Spleen (tissue), 11 donors: ENCODE measurements around the gene TTN. TPM values are rescaled to one million over a fixed set of nuclear protein-coding genes. Genes with fewer than 3 reads are reported as not detected.

ENCODE experiments used
- DNase-seq: peaks from one replicate; pipeline ENCODE4 v3.0.0-alpha.2; 2020
- H3K27ac ChIP-seq, 8 donors: fragments of 200-600 bp; sonication (generic) in 7 of 8; 1 replicate in 4 of 8; 2 replicates in 4 of 8; pipeline versions ENCODE4 v1.5.0 to v1.8.0; 2016 to 2021; ENCODE audit warnings: inconsistent platforms in 4 of 8, mild to moderate bottlenecking in 4 of 8, moderate library complexity in 1 of 8
- H3K27me3 ChIP-seq, 7 donors: fragments of 200-600 bp; sonication (generic) in 6 of 7; replicated peaks in 1 of 7; 1 replicate in 4 of 7; 2 replicates in 3 of 7; pipeline versions ENCODE4 v1.5.0 to v1.8.0; 2016 to 2021; ENCODE audit warnings: inconsistent platforms in 3 of 7, mild to moderate bottlenecking in 1 of 7
- H3K36me3 ChIP-seq, 6 donors: fragments of 200-600 bp; sonication (generic) in 5 of 6; 1 replicate in 4 of 6; 2 replicates in 2 of 6; pipeline versions ENCODE4 v1.5.0 to v1.8.0; 2016 to 2021; ENCODE audit warnings: inconsistent platforms in 2 of 6
- H3K4me1 ChIP-seq, 6 donors: fragments of 200-600 bp; sonication (generic) in 5 of 6; 1 replicate in 3 of 6; 2 replicates in 3 of 6; pipeline versions ENCODE4 v1.5.0 to v1.8.0; 2016 to 2021; ENCODE audit warnings: inconsistent platforms in 3 of 6
- H3K4me3 ChIP-seq, 8 donors: fragments of 200-600 bp; sonication (generic) in 7 of 8; 1 replicate in 4 of 8; 2 replicates in 4 of 8; pipeline versions ENCODE4 v1.5.0 to v1.8.0; 2016 to 2021; ENCODE audit warnings: inconsistent platforms in 4 of 8, mild to moderate bottlenecking in 4 of 8, moderate library complexity in 2 of 8
- H3K9me3 ChIP-seq, 8 donors: fragments of 200-600 bp; sonication (generic) in 7 of 8; 1 replicate in 4 of 8; 2 replicates in 4 of 8; pipeline versions ENCODE4 v1.5.0 to v1.8.0; 2016 to 2021; ENCODE audit warnings: inconsistent platforms in 4 of 8
- CTCF ChIP-seq, 11 experiments: fragments of 200-600 bp in 7 of 11; fragments of 450-650 bp in 4 of 11; sonication (generic) in 4 of 11; IDR thresholded peaks in 8 of 11; conservative IDR thresholded peaks in 3 of 11; 1 replicate in 7 of 11; 2 replicates in 4 of 11; pipeline versions ENCODE4 v1.4.0 to v1.8.0; 2016 to 2021; ENCODE audit warnings: antibody characterized with exemption in 11 of 11, inconsistent platforms in 4 of 11, mild to moderate bottlenecking in 1 of 11
- POLR2A ChIP-seq, 3 donors: fragments of 450-650 bp; IDR thresholded peaks; one replicate each; pipeline ENCODE4 v1.5.1; 2017; ENCODE audit warnings: antibody characterized with exemption in 3 of 3, mild to moderate bottlenecking in 1 of 3
- POLR2AphosphoS5 ChIP-seq, 3 donors: sonication (generic); formaldehyde crosslinking; IDR thresholded peaks; one replicate each; pipeline ENCODE4 v1.5.1; 2017; ENCODE audit warnings: antibody characterized with exemption in 3 of 3
- WGBS, 5 donors: extraction: QIAGEN DNeasy Blood & Tissue Kit in 3 of 5; methylation state at CpG; one replicate each; pipeline versions ENCODE4 v1.1.5 to v1.1.7; 2013 to 2018; 5-methylcytosine and 5-hydroxymethylcytosine counted together
- intact Hi-C: fragments of 100-400 bp; cut with DNase I; formaldehyde crosslinking; loops from one replicate; pipeline ENCODE4 v1.15.0; 2023; ENCODE audit warnings: low total_unique reads
- polyA plus RNA-seq, 3 donors: library from polyadenylated mRNA; stranded (reverse); fragments of 200-250 nt; gene quantifications; one replicate each; pipeline ENCODE4 v1.2.1, GENCODE V29; 2013
- total RNA-seq, 7 donors: library from RNA; depleted of rRNA in 3 of 7; stranded (reverse); fragments of >200 nt in 3 of 7; fragmentation: NEBNext Ultra II Directional in 4 of 7; extraction: Animal tissue kit (Norgen Biotek cat#: 25700) in 4 of 7; gene quantifications; one replicate each; pipeline versions ENCODE4 v1.1.0 to v1.2.1, GENCODE V29; 2016 to 2021
- donor health status: healthy with polysubstance abuse.
- donor health status: DM: no; HTN: no; CAD: no; lungs with moderate emphysema.
- donor health status: DM: no; HTN: no; CAD: no.
- donor health status: Bipolar disorder and iron deficiency.
- donor health status: healthy.
- donor health status: DM: no; HTN: no; CAD: no.
- donor health status: DM: yes; HTN: yes; CAD: no.

TTN gene
- total and polyA plus RNA-seq, 10 donors, result 0.23 to 28.5 (median 19.6) TPM

GRCh38 chr2:178707476-178707875 lies 99.7 kb downstream of the TTN start:
- no peaks in the 10 kb centered on the region for H3K9me3 ChIP-seq
- no peak for DNase-seq
- peaks cover 0 to 12% (median 3%) of the 10 kb centered on the region in 6 donors for H3K36me3 ChIP-seq
- H3K27me3 ChIP-seq, result no peaks in the 10 kb centered on the region
- intact Hi-C loops, result no loop called here
- H3K4me3 ChIP-seq, result no peak overlapping the region
- 85 to 91% (median 90%) methylated on average over 2 of the region's 2 CpGs for WGBS, 5 donors
- H3K27ac ChIP-seq, result no peak overlapping the region
- TF ChIP-seq POLR2A (IDR thresholded peaks at IDR 0.05) (no peak), POLR2AphosphoS5 (IDR thresholded peaks at IDR 0.05) (no peak)
- H3K4me1 ChIP-seq, result no peaks in the 10 kb centered on the region

GRCh38 chr2:178704876-178705275 lies 102.3 kb downstream of the TTN start:
- no peak for DNase-seq
- 81 to 89% (median 83%) methylated on average over 5 of the region's 5 CpGs for WGBS, 5 donors
- no peak overlapping the region for H3K27ac ChIP-seq
- H3K4me3 ChIP-seq, result no peak overlapping the region
- H3K4me1 ChIP-seq, result no peaks in the 10 kb centered on the region
- H3K27me3 ChIP-seq, result no peaks in the 10 kb centered on the region
- no peak for TF ChIP-seq CTCF (IDR thresholded peaks at IDR 0.05 in 8 of 11, conservative IDR thresholded peaks at IDR 0.05 in 3 of 11)
- no peak for TF ChIP-seq POLR2AphosphoS5 (IDR thresholded peaks at IDR 0.05)
- TF ChIP-seq POLR2A (IDR thresholded peaks at IDR 0.05), result no peak
- peaks cover 0 to 12% (median 0%) of the 10 kb centered on the region in 6 donors for H3K36me3 ChIP-seq
- no peaks in the 10 kb centered on the region for H3K9me3 ChIP-seq
- intact Hi-C loops, result no loop called here

GRCh38 chr2:178702361-178702760 lies 104.9 kb downstream of the TTN start:
- no peak for TF ChIP-seq POLR2A (IDR thresholded peaks at IDR 0.05)
- TF ChIP-seq POLR2AphosphoS5 (IDR thresholded peaks at IDR 0.05), result no peak
- no peak for TF ChIP-seq CTCF (IDR thresholded peaks at IDR 0.05 in 8 of 11, conservative IDR thresholded peaks at IDR 0.05 in 3 of 11)
- Histone ChIP-seq H3K27ac (no peak overlapping the region), H3K4me1 (no peaks in the 10 kb centered on the region), H3K4me3 (no peak overlapping the region), H3K27me3 (no peaks in the 10 kb centered on the region), H3K9me3 (no peaks in the 10 kb centered on the region), H3K36me3 (peaks cover 0 to 12% (median 0%) of the 10 kb centered on the region in 6 donors)
- WGBS, 5 donors, result 89 to 95% (median 92%) methylated on average over 6 of the region's 6 CpGs
- intact Hi-C loops, result no loop called here
- DNase-seq, result no peak

GRCh38 chr2:178700922-178701342 lies 106.3 kb downstream of the TTN start:
- H3K36me3 ChIP-seq, result peaks cover 0 to 6% (median 0%) of the 10 kb centered on the region in 6 donors
- no peaks in the 10 kb centered on the region for H3K4me1 ChIP-seq
- H3K27me3 ChIP-seq, result no peaks in the 10 kb centered on the region
- DNase-seq, result no peak
- H3K4me3 ChIP-seq, result no peak overlapping the region
- 49 to 60% (median 57%) methylated on average over 9 of the region's 9 CpGs for WGBS, 5 donors
- intact Hi-C loops, result no loop called here
- TF ChIP-seq CTCF (IDR thresholded peaks at IDR 0.05 in 8 of 11, conservative IDR thresholded peaks at IDR 0.05 in 3 of 11) (peak; percentile 36 to 89 (median 76)), POLR2A (IDR thresholded peaks at IDR 0.05) (no peak), POLR2AphosphoS5 (IDR thresholded peaks at IDR 0.05) (no peak)
- H3K27ac ChIP-seq, result no peak overlapping the region
- H3K9me3 ChIP-seq, result no peaks in the 10 kb centered on the region

- Histone ChIP-seq H3K36me3 (peaks cover 0 to 4% (median 0%) of the 10 kb centered on the region in 6 donors), H3K9me3 (no peaks in the 10 kb centered on the region), H3K4me1 (no peaks in the 10 kb centered on the region), H3K27me3 (no peaks in the 10 kb centered on the region), H3K27ac (no peak overlapping the region), H3K4me3 (no peak overlapping the region)
- no peak for TF ChIP-seq POLR2A (IDR thresholded peaks at IDR 0.05)
- TF ChIP-seq CTCF (IDR thresholded peaks at IDR 0.05 in 8 of 11, conservative IDR thresholded peaks at IDR 0.05 in 3 of 11), result no peak
- no peak for TF ChIP-seq POLR2AphosphoS5 (IDR thresholded peaks at IDR 0.05)
- DNase-seq, result no peak
- intact Hi-C loops, result no loop called here
- 83 to 94% (median 87%) methylated on average over 3 of the region's 3 CpGs for WGBS, 5 donors
Measured at GRCh38 chr2:178700136-178700535, 107.1 kb downstream of the TTN start.
